Measurements from ENCODE around the gene SLC25A22.

The SLC25A22 gene

GRCh38 chr11:834371-835316 lies 36.6 kb upstream of the SLC25A22 start:
- TF ChIP-seq, protein P1, sequence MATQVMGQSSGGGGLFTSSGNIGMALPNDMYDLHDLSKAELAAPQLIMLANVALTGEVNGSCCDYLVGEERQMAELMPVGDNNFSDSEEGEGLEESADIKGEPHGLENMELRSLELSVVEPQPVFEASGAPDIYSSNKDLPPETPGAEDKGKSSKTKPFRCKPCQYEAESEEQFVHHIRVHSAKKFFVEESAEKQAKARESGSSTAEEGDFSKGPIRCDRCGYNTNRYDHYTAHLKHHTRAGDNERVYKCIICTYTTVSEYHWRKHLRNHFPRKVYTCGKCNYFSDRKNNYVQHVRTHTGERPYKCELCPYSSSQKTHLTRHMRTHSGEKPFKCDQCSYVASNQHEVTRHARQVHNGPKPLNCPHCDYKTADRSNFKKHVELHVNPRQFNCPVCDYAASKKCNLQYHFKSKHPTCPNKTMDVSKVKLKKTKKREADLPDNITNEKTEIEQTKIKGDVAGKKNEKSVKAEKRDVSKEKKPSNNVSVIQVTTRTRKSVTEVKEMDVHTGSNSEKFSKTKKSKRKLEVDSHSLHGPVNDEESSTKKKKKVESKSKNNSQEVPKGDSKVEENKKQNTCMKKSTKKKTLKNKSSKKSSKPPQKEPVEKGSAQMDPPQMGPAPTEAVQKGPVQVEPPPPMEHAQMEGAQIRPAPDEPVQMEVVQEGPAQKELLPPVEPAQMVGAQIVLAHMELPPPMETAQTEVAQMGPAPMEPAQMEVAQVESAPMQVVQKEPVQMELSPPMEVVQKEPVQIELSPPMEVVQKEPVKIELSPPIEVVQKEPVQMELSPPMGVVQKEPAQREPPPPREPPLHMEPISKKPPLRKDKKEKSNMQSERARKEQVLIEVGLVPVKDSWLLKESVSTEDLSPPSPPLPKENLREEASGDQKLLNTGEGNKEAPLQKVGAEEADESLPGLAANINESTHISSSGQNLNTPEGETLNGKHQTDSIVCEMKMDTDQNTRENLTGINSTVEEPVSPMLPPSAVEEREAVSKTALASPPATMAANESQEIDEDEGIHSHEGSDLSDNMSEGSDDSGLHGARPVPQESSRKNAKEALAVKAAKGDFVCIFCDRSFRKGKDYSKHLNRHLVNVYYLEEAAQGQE (IDR thresholded peaks at IDR 0.05; ENCODE audit: insufficient read depth in 1 of 2, low read depth in 2 of 2, low read length in 2 of 2), result no peak
- no peak; the same call in 1 of the 2 replicates for TF ChIP-seq POLR2AphosphoS5 (IDR thresholded peaks at IDR 0.05; ENCODE audit: low read depth, low read length)

DNA sequence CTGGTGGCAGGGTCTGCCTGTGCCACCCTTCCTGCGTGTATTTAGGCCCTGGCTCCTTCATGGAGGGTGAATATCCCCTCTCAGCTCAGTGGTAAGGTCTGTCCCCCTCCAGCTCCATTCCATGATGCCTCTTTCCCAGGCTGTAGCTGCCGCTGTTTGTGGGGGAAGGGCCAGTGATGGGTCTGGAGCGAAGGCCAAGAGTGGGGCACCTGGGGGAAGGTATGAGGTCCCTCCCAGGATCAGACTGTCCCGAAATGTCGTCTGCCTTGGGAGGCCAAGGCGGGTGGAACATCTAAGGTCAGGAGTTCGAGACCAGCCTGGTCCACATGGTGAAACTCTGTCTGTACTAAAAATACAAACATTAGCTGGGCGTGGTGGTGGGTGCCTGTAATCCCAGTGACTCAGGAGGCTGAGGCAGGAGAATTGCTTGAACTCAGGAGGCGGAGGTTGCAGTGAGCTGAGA lies 35.8 kb upstream of the SLC25A22 start:
- TF ChIP-seq SIN3A (IDR thresholded peaks at IDR 0.05; ENCODE audit: borderline replicate concordance, insufficient read depth, low read length) (no peak), POLR2AphosphoS5 (IDR thresholded peaks at IDR 0.05; ENCODE audit: low read depth, low read length) (no peak), FOXP2 (optimal IDR thresholded peaks at IDR 0.05; ENCODE audit: borderline replicate concordance, extremely low read depth, extremely low read length, insufficient read depth) (no peak), TAF1 (IDR thresholded peaks at IDR 0.05; ENCODE audit: borderline replicate concordance, insufficient read depth, low read length) (no peak)
- TF ChIP-seq, protein P1 (IDR thresholded peaks at IDR 0.05; ENCODE audit: insufficient read depth in 1 of 2, low read depth in 2 of 2, low read length in 2 of 2), result no peak

DNA sequence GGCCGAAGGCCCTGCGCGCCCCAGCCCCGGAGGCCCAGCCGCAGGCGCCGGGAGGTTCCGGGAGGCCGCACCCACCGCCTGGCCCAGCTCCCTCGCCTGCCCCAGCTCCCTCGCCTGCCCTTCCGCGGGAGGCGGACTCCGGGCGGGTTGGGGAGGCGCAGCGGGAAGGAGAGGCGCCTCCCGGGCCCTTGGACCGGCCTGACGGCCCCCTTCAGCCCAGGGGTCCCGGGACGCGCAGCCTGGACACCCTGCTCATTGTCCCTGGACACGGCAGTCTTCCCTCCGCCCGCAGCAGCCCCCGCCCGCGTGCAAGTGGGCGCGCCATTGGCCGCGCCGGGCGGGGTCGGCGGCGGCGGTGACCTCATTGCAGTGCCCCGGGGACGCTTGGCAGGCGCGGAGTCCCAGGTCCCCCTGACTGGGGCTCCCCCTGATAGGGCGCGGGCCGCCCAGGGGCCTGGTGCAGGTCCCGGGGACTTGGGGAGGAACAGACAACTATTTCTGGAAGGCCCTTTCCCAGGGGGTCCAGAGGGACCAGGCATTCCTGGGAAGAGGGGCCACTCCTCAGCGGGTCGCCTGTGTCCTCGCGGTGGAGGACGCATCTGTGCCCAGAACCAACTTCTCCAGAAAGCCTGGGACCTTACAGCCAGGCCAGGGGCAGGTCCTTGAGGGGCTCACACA lies 35.2 kb upstream of the SLC25A22 start:
- TF ChIP-seq TAF1 (IDR thresholded peaks at IDR 0.05; ENCODE audit: borderline replicate concordance, insufficient read depth, low read length) (no peak; the same call in 1 of the 2 replicates), FOXP2 (optimal IDR thresholded peaks at IDR 0.05; ENCODE audit: borderline replicate concordance, extremely low read depth, extremely low read length, insufficient read depth) (no peak), SIN3A (IDR thresholded peaks at IDR 0.05; ENCODE audit: borderline replicate concordance, insufficient read depth, low read length) (no peak; the same call in 1 of the 2 replicates), POLR2AphosphoS5 (IDR thresholded peaks at IDR 0.05; ENCODE audit: low read depth, low read length) (no peak)
- TF ChIP-seq, protein P1 (IDR thresholded peaks at IDR 0.05; ENCODE audit: insufficient read depth in 1 of 2, low read depth in 2 of 2, low read length in 2 of 2), result no peak

GRCh38 chr11:832529-833113 lies 34.5 kb upstream of the SLC25A22 start, which contains the start of gene CD151:
Gene CD151, plus strand, starts transcription at chr11:832952. Its CDS starts 3,118 bp downstream, at chr11:836070.
- TF ChIP-seq TAF1 (IDR thresholded peaks at IDR 0.05; ENCODE audit: borderline replicate concordance, insufficient read depth, low read length) (0 out of 2 replicates have a peak, but pooled peaks have one; percentile 32), POLR2AphosphoS5 (IDR thresholded peaks at IDR 0.05; ENCODE audit: low read depth, low read length) (peak; percentile 58)
- TF ChIP-seq, protein P1 (IDR thresholded peaks at IDR 0.05; ENCODE audit: insufficient read depth in 1 of 2, low read depth in 2 of 2, low read length in 2 of 2), result no peak
